ENCODE results near the gene KCTD5. TPM values are rescaled to one million over a fixed set of nuclear protein-coding genes. Genes with fewer than 3 reads are reported as not detected.

Gene KCTD5
- polyA plus RNA-seq, 1 experiment: 34.5 TPM

- H3K27me3 ChIP-seq (ENCODE audit: control insufficient read depth, insufficient read depth, low read length): no peaks in the 10 kb centered on the region; the same call in 1 of the 2 replicates
- H3K4me3 ChIP-seq (ENCODE audit: low read depth, low read length): no peak overlapping the region
- TF ChIP-seq CTCF (IDR thresholded peaks at IDR 0.05; ENCODE audit: insufficient read depth, low read depth, low read length): no peak
- no peak for DNase-seq (ENCODE audit: low read depth)
- CTCF ChIA-PET: no interaction called here
- POLR2A ChIA-PET: no interaction called here
- peaks cover 17% of the 10 kb centered on the region for H3K36me3 ChIP-seq (ENCODE audit: control insufficient read depth, insufficient read depth, low read length)
Observed at GRCh38 chr16:2710711-2711231, 28.4 kb downstream of the KCTD5 start.

- Histone ChIP-seq H3K36me3 (ENCODE audit: control insufficient read depth, insufficient read depth, low read length) (peaks cover 12% of the 10 kb centered on the region), H3K27me3 (ENCODE audit: control insufficient read depth, insufficient read depth, low read length) (no peaks in the 10 kb centered on the region; the same call in 1 of the 2 replicates), H3K4me3 (ENCODE audit: low read depth, low read length) (no peak overlapping the region)
- no peak for TF ChIP-seq CTCF (IDR thresholded peaks at IDR 0.05; ENCODE audit: insufficient read depth, low read depth, low read length)
- CTCF ChIA-PET: interaction anchor here (1.0 kb wide), 1 partner anchor 128 kb away, joined by 3 read pairs; no protein-coding TSS in a partner anchor
- POLR2A ChIA-PET: no interaction called here
- no peak for DNase-seq (ENCODE audit: low read depth)
Observed at GRCh38 chr16:2711370-2712062, 29.2 kb downstream of the KCTD5 start.

- Histone ChIP-seq H3K36me3 (ENCODE audit: control insufficient read depth, insufficient read depth, low read length) (peaks cover 12% of the 10 kb centered on the region), H3K4me3 (ENCODE audit: low read depth, low read length) (no peak overlapping the region), H3K27me3 (ENCODE audit: control insufficient read depth, insufficient read depth, low read length) (no peaks in the 10 kb centered on the region; the same call in 1 of the 2 replicates)
- ChIA-PET POLR2A (no interaction called here), CTCF (interaction anchor here (1.0 kb wide), 1 partner anchor 128 kb away, joined by 3 read pairs; no protein-coding TSS in a partner anchor)
- no peak for DNase-seq (ENCODE audit: low read depth)
- TF ChIP-seq CTCF (IDR thresholded peaks at IDR 0.05; ENCODE audit: insufficient read depth, low read depth, low read length): no peak
Observed at GRCh38 chr16:2712063-2712441, 29.7 kb downstream of the KCTD5 start.

- ChIA-PET POLR2A (no interaction called here), CTCF (interaction anchor here (1.0 kb wide), 1 partner anchor 127 kb away, joined by 3 read pairs; no protein-coding TSS in a partner anchor)
- H3K27me3 ChIP-seq (ENCODE audit: control insufficient read depth, insufficient read depth, low read length): no peaks in the 10 kb centered on the region; the same call in 1 of the 2 replicates
- peaks cover 10% of the 10 kb centered on the region for H3K36me3 ChIP-seq (ENCODE audit: control insufficient read depth, insufficient read depth, low read length)
- no peak overlapping the region for H3K4me3 ChIP-seq (ENCODE audit: low read depth, low read length)
- DNase-seq (ENCODE audit: low read depth): no peak
- TF ChIP-seq CTCF (IDR thresholded peaks at IDR 0.05; ENCODE audit: insufficient read depth, low read depth, low read length): no peak
Observed at GRCh38 chr16:2712546-2712945, 30.2 kb downstream of the KCTD5 start.

GRCh38 chr16:2713523-2713922 lies 31.2 kb downstream of the KCTD5 start:
- Histone ChIP-seq H3K36me3 (ENCODE audit: control insufficient read depth, insufficient read depth, low read length) (peaks cover 2% of the 10 kb centered on the region; the same call in 1 of the 2 replicates), H3K4me3 (ENCODE audit: low read depth, low read length) (no peak overlapping the region), H3K27me3 (ENCODE audit: control insufficient read depth, insufficient read depth, low read length) (no peaks in the 10 kb centered on the region; the same call in 1 of the 2 replicates)
- POLR2A ChIA-PET: no interaction called here
- DNase-seq (ENCODE audit: low read depth): no peak
- CTCF ChIA-PET: no interaction called here
- TF ChIP-seq CTCF (IDR thresholded peaks at IDR 0.05; ENCODE audit: insufficient read depth, low read depth, low read length): no peak

All from BJ (cell line).